Left lung (tissue), 10 donors: ENCODE data around the gene SRPRB. TPM values are rescaled to one million over a fixed set of nuclear protein-coding genes. Genes with fewer than 3 reads are reported as not detected.

ENCODE experiments used
- ATAC-seq: fragments of 200-7000 bp; cut with Tn5 transposase; one replicate; pipeline ENCODE4 v1.9.1; 2020; ENCODE audit warnings: moderate library complexity
- DNase-seq, 4 donors: peaks; one replicate each; pipeline ENCODE4 v3.0.0-alpha.2; 2013 to 2020
- H3K27ac ChIP-seq, 2 donors: fragments of 200-600 bp; sonication (generic) in 1 of 2; one replicate each; pipeline versions ENCODE4 v1.5.0 to v1.8.0; 2020 to 2021
- H3K27me3 ChIP-seq, 2 donors: fragments of 200-600 bp; sonication (generic) in 1 of 2; one replicate each; pipeline versions ENCODE4 v1.5.0 to v1.8.0; 2020 to 2021
- H3K36me3 ChIP-seq, 2 donors: fragments of 200-600 bp; sonication (generic) in 1 of 2; one replicate each; pipeline versions ENCODE4 v1.5.0 to v1.8.0; 2020 to 2021
- H3K4me1 ChIP-seq, 2 donors: fragments of 200-600 bp; one replicate each; pipeline ENCODE4 v1.8.0; 2021
- H3K4me3 ChIP-seq, 2 donors: fragments of 200-600 bp; sonication (generic) in 1 of 2; one replicate each; pipeline versions ENCODE4 v1.5.0 to v1.8.0; 2020 to 2021; ENCODE audit warnings: mild to moderate bottlenecking in 1 of 2
- H3K9me3 ChIP-seq, 2 donors: fragments of 200-600 bp; sonication (generic) in 1 of 2; one replicate each; pipeline versions ENCODE4 v1.5.0 to v1.8.0; 2020 to 2021
- CTCF ChIP-seq, 2 donors: fragments of 200-600 bp; sonication (generic) in 1 of 2; IDR thresholded peaks; one replicate each; pipeline versions ENCODE4 v1.5.0 to v1.8.0; 2021; ENCODE audit warnings: antibody characterized with exemption in 2 of 2
- intact Hi-C, 2 donors: fragments of 100-400 bp; cut with DNase I; formaldehyde crosslinking; loops; one replicate each; pipeline versions ENCODE4 v1.11.2 to v1.14.2; 2022
- polyA plus RNA-seq, 6 donors: library from polyadenylated mRNA; unstranded; fragments of 120-200 nt; gene quantifications; one replicate each; pipeline ENCODE4 v1.2.1, GENCODE V29; 2013; ENCODE audit not compliant: insufficient read length in 6 of 6
- total RNA-seq, 2 donors: library from RNA; stranded (reverse); fragmentation: NEBNext Ultra II Directional; extraction: Animal tissue kit (Norgen Biotek cat#: 25700); gene quantifications; one replicate each; pipeline ENCODE4 v1.2.1, GENCODE V29; 2021
- donor health status: DM: no; HTN: yes; CAD: no.
- donor health status: DM: no; HTN: no; CAD: no.

SRPRB gene
- total and polyA plus RNA-seq, 8 donors = 36.2 to 117 (median 43.9) TPM

GRCh38 chr3:133866141-133866540 lies 60.5 kb downstream of the SRPRB start:
- TF ChIP-seq CTCF (IDR thresholded peaks at IDR 0.05) = no peak
- no peak for DNase-seq
- Histone ChIP-seq H3K27me3 (no peaks in the 10 kb centered on the region), H3K9me3 (no peaks in the 10 kb centered on the region), H3K4me1 (no peaks in the 10 kb centered on the region), H3K4me3 (no peak overlapping the region), H3K36me3 (no peaks in the 10 kb centered on the region), H3K27ac (no peak overlapping the region)
- intact Hi-C loops = no loop called here
- ATAC-seq = no peak

- no peak for ATAC-seq
- no peak overlapping the region for H3K27ac ChIP-seq
- H3K4me1 ChIP-seq = no peaks in the 10 kb centered on the region
These were observed 62.6 kb downstream of the SRPRB start for GRCh38 chr3:133868186-133868585.

GRCh38 chr3:133868758-133869475 lies 63.3 kb downstream of the SRPRB start:
- no peak for DNase-seq

More at GRCh38 chr3:133868186-133868585, 62.6 kb downstream of the SRPRB start:
- Histone ChIP-seq H3K27me3 (no peaks in the 10 kb centered on the region), H3K36me3 (no peaks in the 10 kb centered on the region), H3K4me3 (no peak overlapping the region), H3K9me3 (no peaks in the 10 kb centered on the region)
- DNase-seq = no peak
- intact Hi-C loops = no loop called here
- no peak for TF ChIP-seq CTCF (IDR thresholded peaks at IDR 0.05)

DNA sequence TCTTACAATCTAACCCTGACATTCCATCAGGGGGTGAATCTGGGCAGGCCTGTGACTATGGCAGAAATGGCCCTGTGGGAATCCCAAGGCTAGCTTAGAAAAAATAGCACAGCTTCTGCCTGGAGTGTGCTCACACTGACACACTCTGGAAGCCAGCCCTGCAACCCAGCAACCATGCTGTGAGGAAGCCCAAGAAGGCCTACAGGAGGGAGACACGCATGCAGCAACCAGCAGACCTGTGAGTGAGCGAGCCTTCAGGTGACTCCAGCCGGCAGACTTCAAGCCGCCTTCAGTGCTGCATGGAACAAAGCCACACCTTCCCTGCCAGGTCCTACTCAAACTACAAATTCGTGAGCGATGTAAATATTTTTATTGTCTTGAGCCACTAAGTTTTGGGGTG lies 64.0 kb downstream of the SRPRB start:
- Histone ChIP-seq H3K27me3 (no peaks in the 10 kb centered on the region), H3K36me3 (no peaks in the 10 kb centered on the region), H3K9me3 (no peaks in the 10 kb centered on the region), H3K27ac (no peak overlapping the region), H3K4me1 (no peaks in the 10 kb centered on the region), H3K4me3 (no peak overlapping the region)
- DNase-seq (no peak), ATAC-seq (no peak)
- intact Hi-C loops = no loop called here
- no peak for TF ChIP-seq CTCF (IDR thresholded peaks at IDR 0.05)

More at GRCh38 chr3:133868758-133869475, 63.3 kb downstream of the SRPRB start:
- Histone ChIP-seq H3K4me1 (no peaks in the 10 kb centered on the region), H3K4me3 (no peak overlapping the region), H3K27me3 (no peaks in the 10 kb centered on the region), H3K36me3 (no peaks in the 10 kb centered on the region), H3K27ac (no peak overlapping the region), H3K9me3 (no peaks in the 10 kb centered on the region)
- intact Hi-C loops = no loop called here
- ATAC-seq = no peak
- no peak for TF ChIP-seq CTCF (IDR thresholded peaks at IDR 0.05)

GRCh38 chr3:133870822-133871221 lies 65.2 kb downstream of the SRPRB start:
- intact Hi-C loops = no loop called here
- no peak for ATAC-seq

More at GRCh38 chr3:133870822-133871221, 65.2 kb downstream of the SRPRB start:
- Histone ChIP-seq H3K36me3 (no peaks in the 10 kb centered on the region), H3K4me3 (no peak overlapping the region), H3K27ac (no peak overlapping the region), H3K27me3 (no peaks in the 10 kb centered on the region), H3K4me1 (no peaks in the 10 kb centered on the region), H3K9me3 (no peaks in the 10 kb centered on the region)
- TF ChIP-seq CTCF (IDR thresholded peaks at IDR 0.05) = no peak
- no peak for DNase-seq

Other genes starting within 250 kb of the SRPRB start
- 100 to 1,000 TPM; 162 to 173 TPM for gene CDV3, start 232.1 kb upstream of the SRPRB start, total RNA-seq
- gene CDV3, start 232.1 kb upstream of the SRPRB start, polyA plus RNA-seq = 100 to 1,000 TPM; 106 to 124 (median 109) TPM
- gene TOPBP1, start 143.9 kb upstream of the SRPRB start, total RNA-seq = 10 to 100 TPM; 17.5 to 26.2 TPM
- gene TOPBP1, start 143.9 kb upstream of the SRPRB start, polyA plus RNA-seq = 10 to 100 TPM; 40.8 to 55.2 (median 46.5) TPM
- 1 to 10 TPM; 2.1 to 3.5 TPM for gene TF, start 59.4 kb upstream of the SRPRB start, total RNA-seq
- gene TF, start 59.4 kb upstream of the SRPRB start, polyA plus RNA-seq = 10 to 100 TPM in 2 of 6 donors, 1 to 10 TPM in 4; 3.9 to 13.1 (median 5.9) TPM
- 10 to 100 TPM in 1 of 2 donors, 1 to 10 TPM in 1; 3.7 to 11.4 TPM for gene RAB6B, start 90.1 kb downstream of the SRPRB start, total RNA-seq
- 1 to 10 TPM; 4.8 to 9.3 (median 6.1) TPM for gene RAB6B, start 90.1 kb downstream of the SRPRB start, polyA plus RNA-seq
- 100 to 1,000 TPM; 169 to 180 TPM for gene SLCO2A1, start 224.1 kb downstream of the SRPRB start, total RNA-seq
- 10 to 100 TPM; 34.7 to 76.0 (median 55.4) TPM for gene SLCO2A1, start 224.1 kb downstream of the SRPRB start, polyA plus RNA-seq